Neural cell (in vitro differentiated cells): Measurements from ENCODE around the gene PHYHIPL. TPM values are rescaled to one million over a fixed set of nuclear protein-coding genes. Genes with fewer than 3 reads are reported as not detected.

Experiments used
- H2AFZ ChIP-seq: fragments of 200-600, 300-800 bp; sonication (generic), shearing (Covaris generic); 2 replicates; pipeline ENCODE4 v1.6.0; 2014; ENCODE audit warnings: low read depth, mild to moderate bottlenecking, antibody characterized with exemption, low read length, moderate library complexity
- H3F3A ChIP-seq: fragments of 200-600 bp; shearing (Covaris generic); 2 replicates; pipeline ENCODE4 v1.6.1; 2016; ENCODE audit warnings: mild to moderate bottlenecking, moderate library complexity, mixed read lengths, antibody characterized with exemption, low read length; ENCODE audit not compliant: insufficient read depth, poor library complexity, severe bottlenecking
- H3K27ac ChIP-seq: fragments of 200-600, 300-800 bp; sonication (generic), shearing (Covaris generic); 2 replicates; pipeline ENCODE4 v1.5.1; 2014; ENCODE audit warnings: mild to moderate bottlenecking, low read length, moderate library complexity
- H3K27me3 ChIP-seq: fragments of 300-800, 200-600 bp; sonication (generic), shearing (Covaris generic); 2 replicates; pipeline ENCODE4 v1.6.0; 2014; ENCODE audit warnings: mild to moderate bottlenecking, low read depth, low read length, moderate library complexity; ENCODE audit not compliant: insufficient read depth
- H3K36me3 ChIP-seq: fragments of 300-800, 200-600 bp; sonication (generic), shearing (Covaris generic); 2 replicates; pipeline ENCODE4 v1.5.1; 2014; ENCODE audit warnings: mild to moderate bottlenecking, antibody characterized with exemption, low read length, moderate library complexity; ENCODE audit not compliant: insufficient read depth
- H3K4me2 ChIP-seq: fragments of 300-800, 200-600 bp; sonication (generic), shearing (Covaris generic); 2 replicates; pipeline ENCODE4 v1.6.0; 2014; ENCODE audit warnings: mild to moderate bottlenecking, low read length
- H3K4me3 ChIP-seq: fragments of 300-800, 200-600 bp; sonication (generic), shearing (Covaris generic); 2 replicates; pipeline ENCODE4 v1.5.1; 2014; ENCODE audit warnings: mild to moderate bottlenecking, low read length, moderate library complexity
- H3K79me2 ChIP-seq: fragments of 200-600 bp; shearing (Covaris generic); replicated peaks from 2 replicates; pipeline ENCODE4 v1.6.0; 2014; ENCODE audit warnings: mild to moderate bottlenecking, low read length, moderate library complexity; ENCODE audit not compliant: insufficient read depth
- H3K9ac ChIP-seq: fragments of 300-800, 200-600 bp; sonication (generic), shearing (Covaris generic); 2 replicates; pipeline ENCODE4 v1.6.1; 2016; ENCODE audit warnings: mild to moderate bottlenecking, low read length, mixed read lengths
- H3K9me2 ChIP-seq: fragments of 200-600 bp; shearing (Covaris generic); 2 replicates; pipeline ENCODE4 v1.6.1; 2016; ENCODE audit warnings: mild to moderate bottlenecking, low read length, mixed read lengths; ENCODE audit not compliant: insufficient read depth
- H3K9me3 ChIP-seq: fragments of 200-600, 300-800 bp; sonication (generic), shearing (Covaris generic); 2 replicates; pipeline ENCODE4 v1.6.1; 2016; ENCODE audit warnings: mild to moderate bottlenecking, mixed run types, low read length, moderate library complexity, mixed read lengths
- H4K20me1 ChIP-seq: fragments of 200-600 bp; shearing (Covaris generic); 2 replicates; pipeline ENCODE4 v1.6.1; 2016; ENCODE audit warnings: mild to moderate bottlenecking, mixed run types; ENCODE audit not compliant: insufficient read depth
- EP300 ChIP-seq: fragments of 450-650 bp; conservative IDR thresholded peaks from 2 replicates; pipeline ENCODE4 v1.6.1; 2014; ENCODE audit warnings: antibody characterized with exemption, mild to moderate bottlenecking, moderate library complexity; ENCODE audit not compliant: poor library complexity, severe bottlenecking
- EZH2 ChIP-seq: fragments of 200-600, 300-800 bp; shearing (Covaris generic), sonication (generic); IDR thresholded peaks from 2 replicates; pipeline ENCODE4 v1.6.1; 2014; ENCODE audit warnings: antibody characterized with exemption, low read length, borderline replicate concordance, mild to moderate bottlenecking; ENCODE audit not compliant: insufficient read depth, poor library complexity, severe bottlenecking
- MXI1 ChIP-seq: fragments of 450-650 bp; conservative IDR thresholded peaks from 2 replicates; pipeline ENCODE4 v1.6.1; 2014; ENCODE audit warnings: antibody characterized with exemption, mild to moderate bottlenecking; ENCODE audit not compliant: poor library complexity, severe bottlenecking
- POLR2AphosphoS5 ChIP-seq: IDR thresholded peaks from 2 replicates; pipeline ENCODE4 v1.6.1; 2012
- RAD21 ChIP-seq: fragments of 450-650 bp; conservative IDR thresholded peaks from 2 replicates; pipeline ENCODE4 v1.6.1; 2014; ENCODE audit warnings: antibody characterized with exemption, mild to moderate bottlenecking, moderate library complexity
- SMC3 ChIP-seq: fragments of 450-650 bp; conservative IDR thresholded peaks from 2 replicates; pipeline ENCODE4 v1.6.1; 2014; ENCODE audit warnings: antibody characterized with exemption, mild to moderate bottlenecking, moderate library complexity; ENCODE audit not compliant: poor library complexity
- TAF1 ChIP-seq: IDR thresholded peaks from 2 replicates; pipeline ENCODE4 v1.6.1; 2012; ENCODE audit warnings: low read depth
- polyA plus RNA-seq: library from polyadenylated mRNA; depleted of rRNA; stranded (reverse); fragments of >200 nt; gene quantifications from 2 replicates; pipeline ENCODE4 v1.2.3, GENCODE V29; 2014
- TF ChIP-seq, protein P1 (sequence below): fragments of 450-650 bp; IDR thresholded peaks from 2 replicates; pipeline ENCODE4 v1.5.1; 2014; ENCODE audit warnings: antibody characterized with exemption, mild to moderate bottlenecking, moderate library complexity; ENCODE audit not compliant: poor library complexity, severe bottlenecking
- TF ChIP-seq, protein P2 (sequence below): IDR thresholded peaks from 2 replicates; pipeline ENCODE4 v1.6.1; 2012; ENCODE audit warnings: borderline replicate concordance

Gene PHYHIPL
- polyA plus RNA-seq, 1 donor from 2014 or later, result 33.9 TPM

DNA sequence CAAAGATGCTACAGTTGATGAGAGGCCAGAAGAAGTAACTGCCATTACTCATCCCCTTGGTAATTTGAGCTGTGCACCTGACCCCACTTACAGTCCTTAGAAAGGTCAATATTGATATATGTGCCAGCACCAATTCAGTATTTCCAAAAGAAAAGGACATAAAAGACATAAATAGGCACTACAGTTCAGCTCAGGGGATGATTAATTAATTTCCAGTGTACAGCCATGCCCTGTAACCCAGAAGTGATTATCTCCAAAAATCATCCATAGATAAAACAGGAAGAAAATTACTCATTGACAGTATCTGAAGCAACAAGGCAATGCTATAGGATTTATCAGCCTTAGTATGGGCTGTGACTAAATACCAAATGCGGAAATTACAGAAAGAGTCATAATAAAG is 82.4 kb downstream of the PHYHIPL start:
- Histone ChIP-seq H3K9me3 (no peaks in the 10 kb centered on the region), H3K27ac (no peak overlapping the region), H3K4me3 (no peak overlapping the region), H4K20me1 (no peaks in the 10 kb centered on the region), H3K27me3 (no peaks in the 10 kb centered on the region), H3K4me2 (no peak overlapping the region), H3F3A (peaks cover 1% of the 10 kb centered on the region), H2AFZ (no peak overlapping the region), H3K36me3 (peaks cover 13% of the 10 kb centered on the region), H3K9me2 (no peaks in the 10 kb centered on the region), H3K79me2 (peaks cover 3% of the 10 kb centered on the region), H3K9ac (no peak overlapping the region)
- TF ChIP-seq RAD21, result no peak
- no peak for TF ChIP-seq EP300
- TF ChIP-seq MXI1, result no peak

DNA sequence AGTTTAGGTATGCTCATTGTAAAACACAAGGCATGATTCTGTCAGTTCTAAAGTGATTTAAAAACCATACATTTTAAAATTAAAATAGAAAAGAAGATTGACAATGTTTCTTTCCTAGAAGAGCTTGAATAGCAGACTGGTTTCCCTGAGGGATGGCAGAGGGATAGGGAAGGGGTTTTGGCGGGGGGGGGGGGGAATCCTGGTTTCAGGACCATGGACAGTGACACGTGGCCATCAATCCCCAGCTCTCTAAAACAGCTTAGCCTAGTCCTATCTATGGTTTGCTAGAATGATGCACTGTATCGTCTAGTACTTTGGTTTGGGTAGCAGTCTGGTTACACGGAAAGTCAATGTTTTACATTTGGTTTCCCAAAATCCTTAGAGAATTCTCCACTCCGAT is 88.7 kb downstream of the PHYHIPL start:
- Histone ChIP-seq H3K27me3 (no peaks in the 10 kb centered on the region), H3K4me3 (no peak overlapping the region), H3K9me2 (no peaks in the 10 kb centered on the region), H3K9ac (no peak overlapping the region), H2AFZ (no peak overlapping the region), H3K9me3 (no peaks in the 10 kb centered on the region), H3K27ac (peak overlapping the region; percentile 76), H3K36me3 (peaks cover 41% of the 10 kb centered on the region), H3K4me2 (no peak overlapping the region), H3K79me2 (peaks cover 6% of the 10 kb centered on the region), H3F3A (no peaks in the 10 kb centered on the region), H4K20me1 (no peaks in the 10 kb centered on the region)
- no peak for TF ChIP-seq MXI1
- no peak for TF ChIP-seq EZH2
- TF ChIP-seq, protein P1, sequence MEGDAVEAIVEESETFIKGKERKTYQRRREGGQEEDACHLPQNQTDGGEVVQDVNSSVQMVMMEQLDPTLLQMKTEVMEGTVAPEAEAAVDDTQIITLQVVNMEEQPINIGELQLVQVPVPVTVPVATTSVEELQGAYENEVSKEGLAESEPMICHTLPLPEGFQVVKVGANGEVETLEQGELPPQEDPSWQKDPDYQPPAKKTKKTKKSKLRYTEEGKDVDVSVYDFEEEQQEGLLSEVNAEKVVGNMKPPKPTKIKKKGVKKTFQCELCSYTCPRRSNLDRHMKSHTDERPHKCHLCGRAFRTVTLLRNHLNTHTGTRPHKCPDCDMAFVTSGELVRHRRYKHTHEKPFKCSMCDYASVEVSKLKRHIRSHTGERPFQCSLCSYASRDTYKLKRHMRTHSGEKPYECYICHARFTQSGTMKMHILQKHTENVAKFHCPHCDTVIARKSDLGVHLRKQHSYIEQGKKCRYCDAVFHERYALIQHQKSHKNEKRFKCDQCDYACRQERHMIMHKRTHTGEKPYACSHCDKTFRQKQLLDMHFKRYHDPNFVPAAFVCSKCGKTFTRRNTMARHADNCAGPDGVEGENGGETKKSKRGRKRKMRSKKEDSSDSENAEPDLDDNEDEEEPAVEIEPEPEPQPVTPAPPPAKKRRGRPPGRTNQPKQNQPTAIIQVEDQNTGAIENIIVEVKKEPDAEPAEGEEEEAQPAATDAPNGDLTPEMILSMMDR, result no peak
- no peak for TF ChIP-seq RAD21
- TF ChIP-seq SMC3, result no peak
- no peak for TF ChIP-seq TAF1
- TF ChIP-seq POLR2AphosphoS5, result no peak
- TF ChIP-seq, protein P2, sequence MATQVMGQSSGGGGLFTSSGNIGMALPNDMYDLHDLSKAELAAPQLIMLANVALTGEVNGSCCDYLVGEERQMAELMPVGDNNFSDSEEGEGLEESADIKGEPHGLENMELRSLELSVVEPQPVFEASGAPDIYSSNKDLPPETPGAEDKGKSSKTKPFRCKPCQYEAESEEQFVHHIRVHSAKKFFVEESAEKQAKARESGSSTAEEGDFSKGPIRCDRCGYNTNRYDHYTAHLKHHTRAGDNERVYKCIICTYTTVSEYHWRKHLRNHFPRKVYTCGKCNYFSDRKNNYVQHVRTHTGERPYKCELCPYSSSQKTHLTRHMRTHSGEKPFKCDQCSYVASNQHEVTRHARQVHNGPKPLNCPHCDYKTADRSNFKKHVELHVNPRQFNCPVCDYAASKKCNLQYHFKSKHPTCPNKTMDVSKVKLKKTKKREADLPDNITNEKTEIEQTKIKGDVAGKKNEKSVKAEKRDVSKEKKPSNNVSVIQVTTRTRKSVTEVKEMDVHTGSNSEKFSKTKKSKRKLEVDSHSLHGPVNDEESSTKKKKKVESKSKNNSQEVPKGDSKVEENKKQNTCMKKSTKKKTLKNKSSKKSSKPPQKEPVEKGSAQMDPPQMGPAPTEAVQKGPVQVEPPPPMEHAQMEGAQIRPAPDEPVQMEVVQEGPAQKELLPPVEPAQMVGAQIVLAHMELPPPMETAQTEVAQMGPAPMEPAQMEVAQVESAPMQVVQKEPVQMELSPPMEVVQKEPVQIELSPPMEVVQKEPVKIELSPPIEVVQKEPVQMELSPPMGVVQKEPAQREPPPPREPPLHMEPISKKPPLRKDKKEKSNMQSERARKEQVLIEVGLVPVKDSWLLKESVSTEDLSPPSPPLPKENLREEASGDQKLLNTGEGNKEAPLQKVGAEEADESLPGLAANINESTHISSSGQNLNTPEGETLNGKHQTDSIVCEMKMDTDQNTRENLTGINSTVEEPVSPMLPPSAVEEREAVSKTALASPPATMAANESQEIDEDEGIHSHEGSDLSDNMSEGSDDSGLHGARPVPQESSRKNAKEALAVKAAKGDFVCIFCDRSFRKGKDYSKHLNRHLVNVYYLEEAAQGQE, result no peak
- TF ChIP-seq EP300, result no peak
